GM12892 (cell line): ENCODE data around the gene CAMK2G.

Source experiments
- POLR2A ChIP-seq: IDR thresholded peaks from 2 replicates; pipeline ENCODE4 v1.6.1; 2011; ENCODE audit warnings: low read depth, low read length, control low read depth
- POLR2AphosphoS5 ChIP-seq: IDR thresholded peaks from 2 replicates; pipeline ENCODE4 v1.6.1; 2011; ENCODE audit warnings: low read depth, low read length, control low read depth

DNA sequence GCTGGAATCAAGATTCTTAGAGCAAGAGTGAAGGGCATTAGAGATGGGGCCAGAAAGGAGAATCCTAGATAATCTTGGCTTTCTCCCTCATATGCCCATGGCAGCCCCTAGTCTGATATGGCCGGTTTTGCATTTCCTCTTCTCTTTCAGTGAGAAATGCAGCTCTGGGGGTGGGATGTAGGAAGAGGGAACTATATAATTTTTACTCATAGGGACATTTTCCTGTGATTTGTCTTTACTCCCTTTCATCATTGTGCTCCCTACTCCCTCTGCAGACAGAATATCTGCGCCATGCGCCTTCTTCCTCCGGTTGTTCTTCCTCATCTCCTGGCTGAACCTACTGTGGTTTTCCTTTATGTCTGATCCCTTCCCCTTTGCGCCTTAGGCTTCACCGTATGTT lies 109.3 kb downstream of the CAMK2G start:
- TF ChIP-seq POLR2A (no peak), POLR2AphosphoS5 (no peak)
